GM12892 (cell line): ENCODE measurements around the gene PDSS2.

ENCODE experiments used
- DNase-seq: peaks from one replicate; pipeline ENCODE4 v3.0.0; 2011; ENCODE audit not compliant: insufficient read length
- FAIRE-seq: peaks from 2 replicates; lab custom pipeline; 2011; peaks lifted over from hg19 to GRCh38; lab: Jason Lieb, UNC
- POLR2A ChIP-seq: IDR thresholded peaks from 2 replicates; pipeline ENCODE4 v1.6.1; 2011; ENCODE audit warnings: low read depth, low read length, control low read depth
- POLR2AphosphoS5 ChIP-seq: IDR thresholded peaks from 2 replicates; pipeline ENCODE4 v1.6.1; 2011; ENCODE audit warnings: low read depth, low read length, control low read depth
- TAF1 ChIP-seq: IDR thresholded peaks from 2 replicates; pipeline ENCODE4 v1.6.1; 2011; ENCODE audit warnings: low read depth, mild to moderate bottlenecking, control low read depth, low read length, borderline replicate concordance

The PDSS2 gene

DNA sequence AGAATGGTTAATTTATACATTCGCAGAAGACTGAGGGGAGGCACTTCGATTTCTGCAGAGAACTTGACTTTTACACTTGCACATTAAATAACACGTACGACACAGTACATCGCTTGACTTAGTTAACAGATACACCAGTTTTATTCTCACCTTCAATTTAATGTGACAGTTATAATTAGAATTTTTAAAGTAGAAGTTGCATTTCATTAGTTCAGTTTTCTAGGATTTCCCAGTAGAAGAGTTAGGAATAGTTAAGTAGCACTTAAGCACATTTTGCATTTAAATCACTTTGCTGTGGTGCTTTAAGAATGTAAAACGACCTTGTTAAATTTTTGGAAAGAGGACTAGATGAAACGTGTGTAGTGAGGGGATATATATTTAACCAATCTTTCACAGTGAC lies 342.4 kb downstream of the PDSS2 start:
- DNase-seq: no peak
- TF ChIP-seq TAF1: no peak
- TF ChIP-seq POLR2AphosphoS5: no peak
- no peak for FAIRE-seq

DNA sequence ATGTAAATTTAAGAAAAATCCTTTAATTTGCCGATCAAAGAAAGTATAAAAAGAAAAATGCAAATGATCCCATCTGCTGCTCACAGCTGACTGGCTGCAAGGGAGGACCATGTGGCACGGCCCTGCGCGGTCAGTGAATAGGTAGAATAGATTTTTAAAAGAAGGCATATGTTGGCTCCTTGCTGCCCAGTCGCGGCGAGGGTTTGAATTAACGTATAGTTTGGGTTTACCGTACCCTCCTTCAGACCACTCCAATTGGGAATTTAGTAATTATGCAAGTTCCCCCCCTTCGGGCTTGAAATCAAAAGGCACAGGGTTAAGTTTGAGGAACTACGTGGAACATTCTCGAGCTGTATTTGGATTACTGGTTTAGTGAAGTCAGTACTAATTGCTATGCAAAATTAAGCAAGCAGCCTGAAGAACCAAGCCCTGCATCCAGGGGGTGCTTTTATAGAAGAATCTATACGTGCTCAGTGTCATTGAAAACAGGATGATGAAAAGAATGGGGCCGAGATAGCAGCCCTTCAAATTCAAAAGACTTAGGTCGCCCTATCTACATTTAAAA lies 343.0 kb downstream of the PDSS2 start:
- DNase-seq: no peak
- TF ChIP-seq TAF1 (no peak), POLR2AphosphoS5 (no peak), POLR2A (no peak)
- peak; percentile 40 for FAIRE-seq

DNA sequence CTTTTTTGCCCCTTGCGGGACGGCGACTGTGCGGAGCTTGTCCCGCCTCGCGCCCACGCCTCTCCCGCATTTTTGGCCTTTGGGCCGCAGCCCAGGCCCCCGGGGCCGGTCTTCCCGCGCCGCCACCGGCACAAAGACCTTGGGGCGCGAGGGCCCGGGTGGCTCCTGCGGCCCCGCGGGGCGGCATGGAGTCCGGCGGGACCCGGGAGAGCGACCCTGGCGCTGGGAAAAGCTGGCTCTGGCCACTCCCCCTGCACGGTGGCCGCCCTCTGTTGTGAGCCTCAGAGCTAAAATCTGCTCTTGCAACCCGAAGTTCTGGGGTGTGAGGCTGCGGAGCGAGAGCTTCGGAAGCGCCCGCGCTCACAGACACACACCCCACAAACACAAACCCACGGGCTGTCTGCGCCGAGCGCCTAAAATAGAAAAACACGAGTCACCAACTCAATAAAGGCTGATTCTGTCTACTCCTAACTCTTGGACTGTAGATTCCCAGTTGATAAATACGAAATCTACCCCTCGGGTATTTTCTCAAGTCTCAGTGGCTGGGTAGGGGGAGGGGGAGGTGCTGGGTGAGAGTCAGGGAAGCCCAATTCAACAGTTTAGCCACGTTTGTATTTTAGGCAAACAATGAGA lies 343.6 kb downstream of the PDSS2 start:
- TF ChIP-seq POLR2AphosphoS5: no peak
- TF ChIP-seq POLR2A: no peak
- no peak for TF ChIP-seq TAF1
- FAIRE-seq (no peak), DNase-seq (peak; percentile 36)

DNA sequence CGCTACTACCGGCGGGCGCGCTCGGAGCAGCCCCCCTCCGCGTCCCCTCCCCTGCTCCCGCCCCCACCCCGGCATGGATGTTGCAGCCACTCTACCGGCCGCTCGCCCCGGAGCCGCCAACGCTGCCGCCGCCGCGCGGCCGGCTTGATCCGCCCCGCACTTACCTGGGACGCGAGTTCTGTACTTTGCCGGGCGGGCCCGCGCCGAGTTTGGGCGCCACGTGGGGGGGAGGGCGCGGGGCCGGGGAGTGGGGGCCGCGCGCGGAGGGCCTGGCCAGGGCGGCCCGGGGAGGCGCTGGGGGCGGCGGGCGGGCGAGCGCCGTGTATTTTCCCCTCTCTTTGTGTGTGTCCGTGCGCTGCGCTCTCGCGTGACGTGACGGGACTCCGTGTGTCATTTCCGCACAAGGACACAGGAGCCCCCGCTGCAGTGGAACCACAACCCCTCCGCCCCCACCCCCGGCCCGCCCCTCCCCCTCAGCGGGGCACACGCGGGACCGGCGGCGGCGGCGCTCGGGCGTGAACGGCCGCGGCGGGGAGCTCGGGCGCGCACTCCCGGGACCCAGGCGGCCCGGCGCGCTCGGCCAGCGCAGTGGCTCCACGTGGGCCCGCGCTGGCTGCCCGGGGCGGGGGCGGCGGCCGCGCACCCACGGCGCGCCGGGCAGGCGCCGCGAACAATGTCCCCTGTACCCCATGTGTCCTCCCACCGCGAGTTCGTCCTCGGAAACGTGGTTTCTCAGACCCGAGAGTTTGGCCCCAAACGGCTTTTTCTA lies 344.3 kb downstream of the PDSS2 start, which contains the start of gene BEND3:
Gene BEND3, minus strand, starts transcription at position 590 of the 769 bp plus-strand sequence. CDS start 16,230 bp downstream, outside the sequence.
- no peak for DNase-seq
- peak; percentile 76 for FAIRE-seq
- TF ChIP-seq TAF1 (no peak), POLR2AphosphoS5 (no peak), POLR2A (peak; percentile 21; the same call in 1 of the 2 replicates)

DNA sequence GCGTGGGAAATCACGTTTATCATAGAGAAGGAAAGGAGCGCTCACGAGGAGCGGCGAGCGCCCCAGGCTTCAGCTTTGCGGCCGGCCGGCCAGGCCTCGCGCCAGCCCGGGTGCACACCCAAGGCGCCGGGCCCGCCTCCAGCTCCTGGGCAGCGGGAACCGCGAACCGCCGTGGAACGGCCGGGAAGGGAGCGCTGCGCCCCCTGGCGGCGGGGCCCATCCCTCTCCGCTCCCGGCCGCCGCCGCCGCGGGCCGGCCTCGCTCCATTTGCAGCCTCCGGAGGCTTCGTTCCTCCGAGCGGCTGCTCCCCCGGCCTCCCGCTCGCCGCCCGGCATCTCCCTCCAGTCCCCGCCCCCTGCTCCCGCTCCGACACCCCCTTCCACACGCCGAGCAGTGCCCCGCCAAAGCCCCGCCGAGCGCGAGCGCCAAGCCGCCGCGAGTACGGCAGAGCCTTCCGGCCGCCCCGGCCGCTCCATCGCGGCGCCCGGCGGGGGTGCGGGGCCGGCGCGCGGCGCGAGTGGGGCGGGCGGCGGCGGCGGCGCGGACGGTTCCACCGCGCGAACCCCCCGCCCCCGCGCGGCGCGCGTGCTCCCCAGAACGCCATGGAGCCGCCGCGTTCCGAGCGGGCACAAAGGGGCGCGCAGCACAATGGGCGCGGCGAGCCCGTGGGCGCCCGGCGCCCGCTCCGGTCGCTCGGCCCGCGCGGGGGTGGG lies 345.0 kb downstream of the PDSS2 start:
- no peak for TF ChIP-seq POLR2A
- TF ChIP-seq POLR2AphosphoS5: no peak
- FAIRE-seq (peak; percentile 86), DNase-seq (peak; percentile 89)

DNA sequence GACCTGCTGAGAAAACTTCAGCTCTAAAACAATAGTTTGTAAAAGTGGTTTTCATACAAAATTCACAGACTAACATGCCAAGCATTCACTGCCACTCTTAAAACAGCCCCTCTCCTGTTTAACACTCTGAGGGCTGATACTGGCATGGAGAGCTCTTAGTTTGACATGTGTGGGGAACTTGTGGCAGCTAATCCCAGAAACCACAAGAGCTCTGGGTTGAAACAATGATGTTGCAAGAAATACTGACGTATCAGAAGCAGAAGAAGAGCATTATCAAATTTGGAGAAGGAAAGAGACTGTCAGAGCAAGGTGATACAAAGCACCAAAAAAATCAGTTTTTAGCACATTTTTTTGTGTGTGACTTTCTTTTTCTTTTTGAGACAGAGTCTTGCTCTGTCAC lies 349.2 kb downstream of the PDSS2 start:
- no peak for DNase-seq

DNA sequence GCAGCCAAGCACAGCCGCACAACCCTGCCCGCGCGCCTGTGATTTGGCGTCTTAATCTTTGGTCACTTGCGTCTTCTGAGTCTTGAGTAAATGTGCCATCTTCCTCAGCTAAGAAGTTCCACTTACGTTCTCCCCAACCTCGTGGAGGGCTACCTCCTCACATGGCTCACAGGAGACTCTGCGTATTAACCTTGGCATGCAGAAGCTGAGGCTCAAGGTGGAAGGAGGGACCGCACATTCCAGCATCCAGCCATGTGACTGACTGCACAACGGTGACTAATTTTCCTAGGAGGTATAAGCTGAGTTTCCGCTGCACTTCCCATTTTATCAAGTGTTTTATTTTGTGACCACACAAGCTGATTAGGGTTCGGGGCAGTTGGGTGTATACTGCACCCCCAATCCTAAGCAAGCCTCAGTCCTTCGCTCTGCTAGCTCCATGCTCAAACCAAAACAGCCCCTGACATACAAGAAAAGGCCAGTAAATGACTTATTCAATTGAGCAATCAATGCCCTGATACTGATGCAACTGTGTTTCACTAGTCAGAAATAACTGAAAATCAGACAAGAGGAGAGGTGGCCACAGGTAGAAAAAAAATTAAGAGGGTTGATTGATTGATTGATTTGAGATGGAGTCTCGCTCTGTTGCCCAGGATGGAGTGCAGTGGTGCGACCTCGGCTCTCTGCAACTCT lies 351.0 kb downstream of the PDSS2 start:
- no peak for FAIRE-seq
- no peak for DNase-seq
- TF ChIP-seq POLR2AphosphoS5: no peak
- TF ChIP-seq POLR2A: no peak
- no peak for TF ChIP-seq TAF1

More for the DNA sequence above, 349.2 kb downstream of the PDSS2 start:
- no peak for FAIRE-seq
- no peak for TF ChIP-seq TAF1
- TF ChIP-seq POLR2A: no peak
- no peak for TF ChIP-seq POLR2AphosphoS5

DNA sequence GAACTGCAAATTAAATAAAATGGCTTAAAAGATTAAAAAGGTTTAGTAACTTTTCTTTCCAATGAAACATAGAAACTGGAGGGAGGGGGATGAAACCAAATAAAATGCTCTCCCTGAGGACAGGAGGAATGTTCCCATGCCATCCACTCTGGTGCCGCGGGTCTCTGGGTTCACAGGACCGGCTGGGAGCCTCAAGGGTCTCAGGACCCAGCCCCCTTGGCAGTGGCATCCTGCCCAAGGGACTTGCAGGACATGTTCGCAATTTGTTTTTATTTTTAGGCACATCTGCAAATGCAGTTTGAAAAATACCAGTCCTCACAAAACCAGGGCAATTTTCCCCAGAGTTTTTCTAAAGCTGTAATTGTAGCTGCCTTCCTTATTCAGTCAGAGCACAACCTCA lies 351.6 kb downstream of the PDSS2 start:
- FAIRE-seq (no peak), DNase-seq (no peak)
- TF ChIP-seq POLR2A (no peak), POLR2AphosphoS5 (no peak), TAF1 (no peak)

DNA sequence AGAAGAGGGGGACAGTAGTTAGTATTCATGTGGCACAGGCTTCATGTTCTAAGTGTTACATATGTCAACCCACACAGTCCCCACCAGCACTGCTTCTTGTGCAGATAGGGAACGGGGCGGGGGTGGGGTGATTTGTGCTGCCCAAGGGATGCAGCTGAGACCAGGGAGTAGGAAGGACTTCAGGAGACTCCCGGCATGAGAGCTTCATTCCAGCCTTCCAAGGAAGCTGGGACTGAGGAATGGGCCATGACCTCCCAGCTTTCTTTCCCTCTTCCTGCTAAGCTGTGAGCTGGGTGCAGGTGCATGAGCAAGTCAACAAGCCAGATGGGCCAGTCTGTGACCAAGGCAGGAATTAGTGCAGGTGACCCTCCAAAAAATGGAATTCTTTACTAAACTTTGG lies 353.2 kb downstream of the PDSS2 start:
- no peak for TF ChIP-seq TAF1
- TF ChIP-seq POLR2A: no peak
- no peak for TF ChIP-seq POLR2AphosphoS5
- no peak for FAIRE-seq
- no peak for DNase-seq

DNA sequence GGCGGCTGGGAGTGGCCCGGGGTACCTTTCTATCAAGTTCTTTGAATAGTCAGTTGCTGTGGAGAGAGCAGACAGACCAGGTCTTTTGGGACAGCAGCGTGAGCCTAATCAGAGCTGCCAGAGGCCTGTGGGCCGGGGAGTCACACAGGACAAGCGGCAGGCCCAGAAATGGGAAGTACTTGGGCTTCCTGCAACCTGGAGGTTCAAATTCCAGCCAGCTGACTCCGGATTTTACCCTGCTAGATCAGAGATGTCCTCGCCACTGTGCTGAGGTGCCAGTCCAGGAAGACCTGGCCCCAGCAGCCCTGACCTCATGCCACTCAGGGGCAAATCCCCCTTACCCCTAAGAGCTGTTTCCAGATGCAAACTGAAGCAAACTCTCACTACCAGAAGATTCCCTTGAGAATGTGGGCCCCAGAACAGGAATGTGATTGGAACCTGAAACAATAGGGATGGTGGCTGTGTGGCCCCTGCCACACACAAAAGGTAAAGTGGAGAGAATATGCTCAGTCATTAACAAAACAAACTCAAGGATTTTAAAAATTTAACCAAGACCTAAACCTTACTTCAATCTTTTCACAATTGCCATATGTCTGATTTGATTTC lies 353.8 kb downstream of the PDSS2 start:
- FAIRE-seq (no peak), DNase-seq (no peak)
- TF ChIP-seq POLR2A (no peak), POLR2AphosphoS5 (no peak)

DNA sequence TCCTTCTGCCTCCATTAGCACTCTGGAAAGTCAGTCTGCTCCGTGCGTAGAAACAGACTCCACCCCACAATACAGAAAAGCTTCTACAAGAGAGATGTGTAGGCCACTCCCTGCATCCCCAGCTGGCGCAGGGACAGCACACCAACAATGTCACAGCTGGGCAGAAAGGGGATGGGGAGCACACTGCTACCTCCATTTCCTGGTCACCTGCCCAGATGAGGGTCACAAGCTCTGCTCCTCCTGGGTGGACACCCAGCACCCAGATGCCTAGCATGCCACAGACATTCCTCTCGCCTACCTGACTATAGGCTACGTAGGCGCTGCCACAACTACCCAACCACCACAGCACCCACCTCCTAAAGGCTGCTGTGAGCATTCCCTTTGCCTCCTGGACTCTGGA lies 356.3 kb downstream of the PDSS2 start:
- DNase-seq (no peak), FAIRE-seq (no peak)
- TF ChIP-seq POLR2AphosphoS5: no peak
- no peak for TF ChIP-seq TAF1
- TF ChIP-seq POLR2A: no peak
